GM18873 (cell line): ENCODE measurements around the gene TP53I11.

Experiments used
- ATAC-seq: cut with Tn5 transposase; IDR thresholded peaks from one replicate; pipeline ENCODE4 v1.9.1; 2021; ENCODE audit warnings: mild to moderate bottlenecking, moderate library complexity, moderate number of reproducible peaks; ENCODE audit not compliant: unreplicated experiment, low FRiP score

Gene TP53I11

GRCh38 chr11:44950625-44951476 is at the start of gene TP53I11:
TSS of gene TP53I11 (minus strand) at chr11:44950883. CDS start at chr11:44938335, 12,548 bp downstream.
- no peak for ATAC-seq

GRCh38 chr11:44999068-44999467 is 48.4 kb upstream of the TP53I11 start:
- no peak for ATAC-seq

GRCh38 chr11:44998051-44998450 is 47.4 kb upstream of the TP53I11 start:
- ATAC-seq: no peak

- no peak for ATAC-seq
Measured at GRCh38 chr11:44997566-44997965, 46.9 kb upstream of the TP53I11 start.

- no peak for ATAC-seq
Measured at GRCh38 chr11:44994753-44995152, 44.1 kb upstream of the TP53I11 start.

- ATAC-seq: no peak
Measured at GRCh38 chr11:44993971-44994704, 43.5 kb upstream of the TP53I11 start.

GRCh38 chr11:44992774-44993173 is 42.1 kb upstream of the TP53I11 start:
- ATAC-seq: no peak

- ATAC-seq: no peak
Measured at GRCh38 chr11:44992181-44992582, 41.5 kb upstream of the TP53I11 start.

GRCh38 chr11:44990665-44991064 is 40.0 kb upstream of the TP53I11 start:
- no peak for ATAC-seq

- ATAC-seq: no peak
Measured at GRCh38 chr11:44989831-44990566, 39.3 kb upstream of the TP53I11 start.

- ATAC-seq: no peak
Measured at GRCh38 chr11:44988981-44989635, 38.4 kb upstream of the TP53I11 start.

GRCh38 chr11:44988111-44988510 is 37.4 kb upstream of the TP53I11 start:
- no peak for ATAC-seq

GRCh38 chr11:44987506-44987905 is 36.8 kb upstream of the TP53I11 start:
- ATAC-seq: no peak

- no peak for ATAC-seq
Measured at GRCh38 chr11:44986315-44986714, 35.6 kb upstream of the TP53I11 start.

- ATAC-seq: no peak
Measured at GRCh38 chr11:44985721-44986120, 35.0 kb upstream of the TP53I11 start.

GRCh38 chr11:44983786-44984185 is 33.1 kb upstream of the TP53I11 start:
- no peak for ATAC-seq

GRCh38 chr11:44982496-44983062 is 31.9 kb upstream of the TP53I11 start:
- ATAC-seq: no peak

- no peak for ATAC-seq
Measured at GRCh38 chr11:44980533-44981427, 30.1 kb upstream of the TP53I11 start.
